HFF-Myc (cell line): ENCODE measurements around the gene HTT.

ENCODE experiments used
- DNase-seq: peaks from one replicate; pipeline ENCODE4 v3.0.0-alpha.2; 2011; ENCODE audit warnings: low read depth; ENCODE audit errors: extremely low read depth
- H3K4me3 ChIP-seq: replicated peaks from 2 replicates; pipeline ENCODE4 v1.5.1; 2011; ENCODE audit warnings: low read depth, mild to moderate bottlenecking, control low read depth, low read length
- CTCF ChIP-seq: IDR thresholded peaks from 2 replicates; pipeline ENCODE4 v1.5.1; 2012; ENCODE audit warnings: mild to moderate bottlenecking, low read depth, low read length, control low read depth; ENCODE audit errors: missing control alignments

HTT gene

GRCh38 chr4:3168029-3168428 is 93.5 kb downstream of the HTT start:
- no peak for TF ChIP-seq CTCF
- H3K4me3 ChIP-seq: no peak overlapping the region
- no peak for DNase-seq

GRCh38 chr4:3174371-3175338 is 100.2 kb downstream of the HTT start:
- TF ChIP-seq CTCF: no peak
- no peak overlapping the region for H3K4me3 ChIP-seq
- no peak for DNase-seq

DNA sequence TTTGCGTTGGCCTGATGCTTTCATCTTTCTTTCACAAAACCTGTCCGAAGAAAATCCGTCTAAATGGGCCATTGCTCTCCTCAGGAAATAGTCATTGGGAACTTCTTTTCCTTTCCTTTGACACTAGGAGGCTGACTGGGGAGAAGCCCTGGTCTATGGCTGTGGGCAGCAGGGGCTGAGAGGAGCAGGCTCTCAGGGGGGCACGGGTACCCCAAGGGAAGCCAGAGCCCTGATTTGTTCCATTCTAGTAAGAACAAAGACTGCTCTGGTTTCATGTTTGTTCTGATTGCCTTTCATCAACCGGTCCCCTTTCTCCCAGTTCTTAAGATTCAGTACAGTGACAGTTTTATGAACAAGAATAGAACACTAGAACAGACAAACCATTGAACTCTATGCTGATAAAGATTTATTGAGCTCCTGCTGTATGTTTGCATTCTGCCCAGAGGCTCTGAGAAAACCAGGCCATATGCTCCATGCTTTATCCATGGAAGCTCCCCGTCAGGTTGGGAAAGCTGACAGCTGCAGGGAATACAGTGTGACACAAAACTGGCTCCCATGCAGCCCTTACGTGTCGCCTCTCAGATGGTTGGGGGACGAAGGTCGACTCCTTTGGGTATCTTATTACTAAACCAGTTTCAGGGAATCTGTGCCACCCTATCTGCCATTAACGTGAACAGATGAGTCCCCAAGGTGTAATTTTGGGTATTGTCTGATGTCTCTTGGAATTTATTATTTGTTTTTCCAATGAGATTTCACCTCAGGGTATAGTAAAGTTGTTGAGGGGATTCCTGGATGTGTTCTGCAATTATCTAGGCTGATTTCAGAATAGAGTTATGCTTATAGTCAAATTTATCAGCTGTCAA is 102.1 kb downstream of the HTT start:
- no peak for DNase-seq
- H3K4me3 ChIP-seq: no peak overlapping the region
- TF ChIP-seq CTCF: no peak

- TF ChIP-seq CTCF: no peak
- DNase-seq: no peak
These were observed 102.9 kb downstream of the HTT start for GRCh38 chr4:3177426-3177825.

GRCh38 chr4:3177905-3178304 is 103.4 kb downstream of the HTT start:
- H3K4me3 ChIP-seq: no peak overlapping the region
- TF ChIP-seq CTCF: no peak
- DNase-seq: no peak

More at GRCh38 chr4:3177426-3177825, 102.9 kb downstream of the HTT start:
- H3K4me3 ChIP-seq: no peak overlapping the region

DNA sequence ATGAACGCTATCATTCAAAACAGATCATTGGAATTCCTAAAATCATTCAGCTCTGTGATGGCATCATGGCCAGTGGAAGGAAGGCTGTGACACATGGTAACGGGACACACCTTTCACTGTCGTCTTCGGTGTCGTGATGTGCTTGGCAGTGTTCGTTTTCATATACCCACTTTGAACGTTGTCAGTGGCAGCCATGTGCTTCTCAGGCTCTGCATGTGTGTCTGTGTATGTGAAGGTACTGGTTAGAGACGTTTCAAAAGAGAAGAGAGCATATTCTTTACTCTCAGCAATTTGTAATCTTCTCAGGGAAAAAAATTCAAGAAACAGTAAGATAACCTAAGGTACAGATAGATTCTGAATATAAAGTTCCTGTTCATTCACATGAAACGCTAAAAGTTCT is 103.9 kb downstream of the HTT start:
- TF ChIP-seq CTCF: no peak
- no peak overlapping the region for H3K4me3 ChIP-seq
- DNase-seq: no peak
